Gastrocnemius medialis (tissue), 4 donors: ENCODE results near the gene HAT1. TPM values are rescaled to one million over a fixed set of nuclear protein-coding genes. Genes with fewer than 3 reads are reported as not detected.

ENCODE experiments used
- ATAC-seq, 2 donors: fragments of 150-250 bp; one replicate each; pipeline ENCODE4 v1.9.1; 2016
- DNase-seq, 2 donors: peaks; one replicate each; pipeline ENCODE4 v3.0.0-alpha.2; 2019
- H3K27ac ChIP-seq, 4 donors: fragments of 200-600 bp; sonication (generic); 1 replicate in 1 of 4; 2 replicates in 3 of 4; pipeline ENCODE4 v1.5.1; 2016 to 2018; ENCODE audit warnings: mild to moderate bottlenecking in 2 of 4, moderate library complexity in 1 of 4
- H3K27me3 ChIP-seq, 3 donors: fragments of 200-600 bp; sonication (generic) in 2 of 3; 1 replicate in 1 of 3; 2 replicates in 2 of 3; pipeline versions ENCODE4 v1.5.1 to v1.6.0; 2016 to 2019; ENCODE audit warnings: mild to moderate bottlenecking in 1 of 3, moderate library complexity in 1 of 3
- H3K36me3 ChIP-seq, 2 donors: fragments of 200-600 bp; sonication (generic) in 1 of 2; one replicate each; pipeline ENCODE4 v1.5.1; 2017 to 2018
- H3K4me1 ChIP-seq, 2 donors: fragments of 200-600 bp; sonication (generic) in 1 of 2; one replicate each; pipeline ENCODE4 v1.5.1; 2016 to 2017; ENCODE audit warnings: mild to moderate bottlenecking in 2 of 2
- H3K4me3 ChIP-seq, 4 donors: fragments of 200-600 bp; sonication (generic) in 3 of 4; 1 replicate in 1 of 4; 2 replicates in 3 of 4; pipeline ENCODE4 v1.5.1; 2016 to 2019; ENCODE audit warnings: mild to moderate bottlenecking in 2 of 4
- H3K9me3 ChIP-seq, 3 donors: fragments of 200-600 bp; sonication (generic) in 2 of 3; 1 replicate in 1 of 3; 2 replicates in 2 of 3; pipeline ENCODE4 v1.5.1; 2016 to 2019
- POLR2A ChIP-seq, 2 donors: fragments of 450-650 bp; IDR thresholded peaks; one replicate each; pipeline ENCODE4 v1.6.1; 2017; ENCODE audit warnings: antibody characterized with exemption in 2 of 2, mild to moderate bottlenecking in 2 of 2, moderate library complexity in 2 of 2
- in situ Hi-C, 4 donors: fragments of 200-750 bp; cut with MboI; loops; one replicate each; pipeline versions ENCODE4 v1.15.0 to v1.8.0; 2017; ENCODE audit warnings: low sequenced_read_pairs in 4 of 4
- intact Hi-C: fragments of 100-400 bp; cut with DNase I; formaldehyde crosslinking; loops from one replicate; pipeline ENCODE4 v1.15.1; 2023; ENCODE audit warnings: low total_unique reads
- total RNA-seq, 4 donors: library from RNA; depleted of rRNA; stranded (reverse); fragments of >200 nt; gene quantifications; one replicate each; pipeline versions ENCODE4 v1.1.0 to v1.2.3, GENCODE V29; 2016
- TF ChIP-seq, protein P1 (sequence below), 5 experiments: fragments of 450-650 bp in 3 of 5; fragments of 200-600 bp in 2 of 5; sonication (generic) in 2 of 5; IDR thresholded peaks in 4 of 5; conservative IDR thresholded peaks in 1 of 5; 1 replicate in 4 of 5; 2 replicates in 1 of 5; pipeline ENCODE4 v1.5.1; 2016 to 2019; ENCODE audit warnings: antibody characterized with exemption in 5 of 5, mild to moderate bottlenecking in 3 of 5, moderate library complexity in 3 of 5

Gene HAT1
- total RNA-seq, 4 donors from 2014 or later, result 30.6 to 61.9 (median 50.0) TPM

DNA sequence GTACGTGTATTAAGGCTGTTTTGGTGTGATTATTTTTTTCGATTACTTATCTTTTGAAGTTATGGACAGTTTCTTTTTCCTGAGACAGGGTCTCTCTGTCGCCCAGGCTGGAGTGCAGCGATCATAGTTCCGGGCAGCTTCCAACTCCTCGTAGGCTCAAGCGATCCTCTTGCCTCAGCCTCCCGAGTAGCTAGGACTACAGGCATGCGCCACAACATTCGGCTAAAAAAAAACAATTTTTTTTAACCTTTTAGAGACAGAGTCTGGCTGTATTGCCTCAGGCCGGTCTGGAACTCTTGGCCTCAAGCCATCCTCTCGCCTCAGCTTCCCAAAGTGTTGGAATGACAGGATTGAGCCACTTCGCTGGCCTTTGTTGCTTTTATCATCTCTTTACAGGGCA lies 945 bp downstream of the HAT1 start:
- Histone ChIP-seq H3K36me3 (peaks cover 0 to 12% of the 10 kb centered on the region in 2 donors), H3K4me1 (peaks cover 23 to 24% of the 10 kb centered on the region in 2 donors), H3K27ac (peak overlapping the region; percentile 92 to 94 (median 93)), H3K4me3 (peak overlapping the region; percentile 84 to 94 (median 86)), H3K9me3 (no peaks in the 10 kb centered on the region), H3K27me3 (no peaks in the 10 kb centered on the region)
- DNase-seq, result peak in 1 of 2 donors; percentile 26
- in situ Hi-C loops, result loop anchor here in 1 of 4 donors (25.0 kb wide), 1 partner anchor 639 kb away; the partner anchor contains the start of gene PDK1
- TF ChIP-seq POLR2A (IDR thresholded peaks at IDR 0.05), result no peak
- TF ChIP-seq, protein P1, sequence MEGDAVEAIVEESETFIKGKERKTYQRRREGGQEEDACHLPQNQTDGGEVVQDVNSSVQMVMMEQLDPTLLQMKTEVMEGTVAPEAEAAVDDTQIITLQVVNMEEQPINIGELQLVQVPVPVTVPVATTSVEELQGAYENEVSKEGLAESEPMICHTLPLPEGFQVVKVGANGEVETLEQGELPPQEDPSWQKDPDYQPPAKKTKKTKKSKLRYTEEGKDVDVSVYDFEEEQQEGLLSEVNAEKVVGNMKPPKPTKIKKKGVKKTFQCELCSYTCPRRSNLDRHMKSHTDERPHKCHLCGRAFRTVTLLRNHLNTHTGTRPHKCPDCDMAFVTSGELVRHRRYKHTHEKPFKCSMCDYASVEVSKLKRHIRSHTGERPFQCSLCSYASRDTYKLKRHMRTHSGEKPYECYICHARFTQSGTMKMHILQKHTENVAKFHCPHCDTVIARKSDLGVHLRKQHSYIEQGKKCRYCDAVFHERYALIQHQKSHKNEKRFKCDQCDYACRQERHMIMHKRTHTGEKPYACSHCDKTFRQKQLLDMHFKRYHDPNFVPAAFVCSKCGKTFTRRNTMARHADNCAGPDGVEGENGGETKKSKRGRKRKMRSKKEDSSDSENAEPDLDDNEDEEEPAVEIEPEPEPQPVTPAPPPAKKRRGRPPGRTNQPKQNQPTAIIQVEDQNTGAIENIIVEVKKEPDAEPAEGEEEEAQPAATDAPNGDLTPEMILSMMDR (IDR thresholded peaks at IDR 0.05 in 4 of 5, conservative IDR thresholded peaks at IDR 0.05 in 1 of 5), result no peak
- no peak for ATAC-seq
- intact Hi-C loops, result loop anchor here (2.0 to 5.0 kb wide), 2 partner anchors 236 to 632 kb away; partner anchors contain the start of gene DYNC1I2

- H3K4me1 ChIP-seq, result peaks cover 23 to 24% of the 10 kb centered on the region in 2 donors
- H3K27me3 ChIP-seq, result no peaks in the 10 kb centered on the region
- peaks cover 0 to 12% of the 10 kb centered on the region in 2 donors for H3K36me3 ChIP-seq
- no peak overlapping the region for H3K4me3 ChIP-seq
- intact Hi-C loops (loop anchor here (5.0 kb wide), 1 partner anchor 237 kb away; the partner anchor contains the start of gene DYNC1I2), in situ Hi-C loops (loop anchor here in 1 of 4 donors (25.0 kb wide), 1 partner anchor 638 kb away; the partner anchor contains the start of gene PDK1)
- no peak for ATAC-seq
- no peak for DNase-seq
- H3K9me3 ChIP-seq, result no peaks in the 10 kb centered on the region
- peak overlapping the region; percentile 92 to 94 (median 93) for H3K27ac ChIP-seq
- TF ChIP-seq, protein P1 (IDR thresholded peaks at IDR 0.05 in 4 of 5, conservative IDR thresholded peaks at IDR 0.05 in 1 of 5), result no peak
- no peak for TF ChIP-seq POLR2A (IDR thresholded peaks at IDR 0.05)
These were observed 2.1 kb downstream of the HAT1 start for GRCh38 chr2:171924170-171924942.

DNA sequence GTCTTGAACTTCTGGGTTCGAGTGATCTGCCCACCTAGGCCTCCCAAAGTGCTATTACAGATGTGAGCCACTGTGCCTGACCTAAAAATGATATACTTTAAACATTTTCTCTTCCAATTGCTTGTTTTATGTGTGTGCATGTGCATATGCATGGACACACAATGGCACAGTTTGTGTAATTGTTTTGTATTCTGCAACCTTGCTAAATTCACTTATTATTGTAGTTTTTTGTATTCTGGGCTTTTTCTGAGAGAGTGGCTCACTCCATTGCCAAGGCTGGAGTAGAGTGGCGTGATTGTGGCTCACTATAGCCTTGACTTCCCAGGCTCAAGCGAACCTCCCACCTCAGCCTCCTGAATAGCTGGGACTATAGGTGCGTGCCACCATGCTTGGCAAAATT lies 8.1 kb downstream of the HAT1 start:
- DNase-seq (no peak), ATAC-seq (no peak)
- in situ Hi-C loops (no loop called here), intact Hi-C loops (no loop called here)
- H3K4me1 ChIP-seq, result no peaks in the 10 kb centered on the region
- no peaks in the 10 kb centered on the region for H3K27me3 ChIP-seq
- no peak for TF ChIP-seq POLR2A (IDR thresholded peaks at IDR 0.05)
- TF ChIP-seq, protein P1 (IDR thresholded peaks at IDR 0.05 in 4 of 5, conservative IDR thresholded peaks at IDR 0.05 in 1 of 5), result no peak
- H3K27ac ChIP-seq, result no peak overlapping the region
- H3K36me3 ChIP-seq, result peaks cover 0 to 15% of the 10 kb centered on the region in 2 donors
- H3K9me3 ChIP-seq, result no peaks in the 10 kb centered on the region
- H3K4me3 ChIP-seq, result no peak overlapping the region

GRCh38 chr2:171939058-171939742 lies 16.9 kb downstream of the HAT1 start:
- Histone ChIP-seq H3K36me3 (no peaks in the 10 kb centered on the region), H3K27me3 (no peaks in the 10 kb centered on the region), H3K4me3 (peak overlapping the region; percentile 16 to 33 (median 19)), H3K4me1 (peaks cover 10 to 25% of the 10 kb centered on the region in 2 donors), H3K9me3 (no peaks in the 10 kb centered on the region), H3K27ac (peak overlapping the region; percentile 82 to 87 (median 84))
- intact Hi-C loops, result loop anchor here (5.0 kb wide), 1 partner anchor 47 kb away; the partner anchor contains the start of gene SLC25A12
- ATAC-seq (peak; percentile 92 to 93), DNase-seq (peak; percentile 22 to 49)
- in situ Hi-C loops, result no loop called here
- TF ChIP-seq POLR2A (IDR thresholded peaks at IDR 0.05), result peak in 1 of 2 donors; percentile 39
- TF ChIP-seq, protein P1 (IDR thresholded peaks at IDR 0.05 in 4 of 5, conservative IDR thresholded peaks at IDR 0.05 in 1 of 5), result no peak
